ENCODE data around the gene NLGN4Y. TPM values are rescaled to one million over a fixed set of nuclear protein-coding genes. Genes with fewer than 3 reads are reported as not detected.

NLGN4Y gene
- total and polyA plus RNA-seq, 12 donors: 3.7 to 63.3 (median 9.1) TPM; not detected in 7

GRCh38 chrY:14637551-14637950 lies 113.2 kb downstream of the NLGN4Y start:
- Histone ChIP-seq H3K36me3 (replicated peaks in 1 of 2) (no peaks in the 10 kb centered on the region), H3K27me3 (no peaks in the 10 kb centered on the region), H3K9me3 (replicated peaks in 1 of 3) (no peaks in the 10 kb centered on the region), H3K4me1 (replicated peaks in 1 of 2) (no peaks in the 10 kb centered on the region), H3K4me3 (no peak overlapping the region), H3K27ac (no peak overlapping the region)
- DNase-seq: no peak
- TF ChIP-seq CTCF (IDR thresholded peaks at IDR 0.05) (no peak), POLR2A (IDR thresholded peaks at IDR 0.05) (no peak)
- intact Hi-C loops (cut with DNase I): no loop called here

- Histone ChIP-seq H3K4me3 (no peak overlapping the region), H3K4me1 (replicated peaks in 1 of 2) (no peaks in the 10 kb centered on the region), H3K36me3 (replicated peaks in 1 of 2) (no peaks in the 10 kb centered on the region), H3K9me3 (replicated peaks in 1 of 3) (no peaks in the 10 kb centered on the region), H3K27me3 (no peaks in the 10 kb centered on the region), H3K27ac (no peak overlapping the region)
- WGBS, 4 donors: 82 to 94% methylated on average over 2 of the region's 2 CpGs; no CpG with 5 or more reads in 2 of the 4 donors
- DNase-seq: no peak
- intact Hi-C loops (cut with DNase I): no loop called here
- no peak for TF ChIP-seq CTCF (IDR thresholded peaks at IDR 0.05)
Measured at GRCh38 chrY:14641853-14642252, 117.5 kb downstream of the NLGN4Y start.

GRCh38 chrY:14644157-14644952 lies 120.0 kb downstream of the NLGN4Y start:
- Histone ChIP-seq H3K27me3 (no peaks in the 10 kb centered on the region), H3K9me3 (replicated peaks in 1 of 3) (no peaks in the 10 kb centered on the region), H3K4me3 (no peak overlapping the region), H3K4me1 (replicated peaks in 1 of 2) (no peaks in the 10 kb centered on the region), H3K27ac (no peak overlapping the region), H3K36me3 (replicated peaks in 1 of 2) (no peaks in the 10 kb centered on the region)
- TF ChIP-seq CTCF (IDR thresholded peaks at IDR 0.05) (no peak), POLR2A (IDR thresholded peaks at IDR 0.05) (no peak)
- 44 to 47% methylated on average over 6 of the region's 6 CpGs; no CpG with 5 or more reads in 2 of the 4 donors for WGBS, 4 donors
- intact Hi-C loops (cut with DNase I): no loop called here
- DNase-seq: peak in 1 of 7 donors; percentile 2

- 91 to 100% methylated on average over 1 of the region's 1 CpG; no CpG with 5 or more reads in 2 of the 4 donors for WGBS, 4 donors
- no peak overlapping the region for H3K4me3 ChIP-seq
- H3K9me3 ChIP-seq (replicated peaks in 1 of 3): no peaks in the 10 kb centered on the region
- intact Hi-C loops (cut with DNase I): no loop called here
- no peak for TF ChIP-seq POLR2A (IDR thresholded peaks at IDR 0.05)
- DNase-seq: no peak
- no peaks in the 10 kb centered on the region for H3K27me3 ChIP-seq
- H3K27ac ChIP-seq: no peak overlapping the region
- H3K36me3 ChIP-seq (replicated peaks in 1 of 2): no peaks in the 10 kb centered on the region
- no peaks in the 10 kb centered on the region for H3K4me1 ChIP-seq (replicated peaks in 1 of 2)
Measured at GRCh38 chrY:14679181-14679580, 154.9 kb downstream of the NLGN4Y start.

GRCh38 chrY:14694543-14694942 lies 170.2 kb downstream of the NLGN4Y start:
- intact Hi-C loops (cut with DNase I): no loop called here
- Histone ChIP-seq H3K36me3 (replicated peaks in 1 of 2) (no peaks in the 10 kb centered on the region), H3K27me3 (no peaks in the 10 kb centered on the region), H3K9me3 (replicated peaks in 1 of 3) (no peaks in the 10 kb centered on the region), H3K27ac (no peak overlapping the region), H3K4me3 (no peak overlapping the region), H3K4me1 (replicated peaks in 1 of 2) (no peaks in the 10 kb centered on the region)
- TF ChIP-seq CTCF (IDR thresholded peaks at IDR 0.05) (no peak), POLR2A (IDR thresholded peaks at IDR 0.05) (no peak)
- DNase-seq: no peak
